GM12801 (cell line): ENCODE data around the gene NIPAL1.

ENCODE experiments used
- CTCF ChIP-seq: IDR thresholded peaks from one replicate; pipeline ENCODE4 v1.5.1; 2011; ENCODE audit warnings: control low read depth; ENCODE audit not compliant: insufficient read length; ENCODE audit errors: extremely low read depth

NIPAL1 gene

GRCh38 chr4:48046059-48046458 is 29.5 kb downstream of the NIPAL1 start:
- TF ChIP-seq CTCF = no peak

- no peak for TF ChIP-seq CTCF
Observed at GRCh38 chr4:48047421-48047844, 30.9 kb downstream of the NIPAL1 start.

- TF ChIP-seq CTCF = no peak
Observed at GRCh38 chr4:48047896-48048295, 31.3 kb downstream of the NIPAL1 start.

- TF ChIP-seq CTCF = no peak
Observed at GRCh38 chr4:48049483-48049882, 32.9 kb downstream of the NIPAL1 start.

- no peak for TF ChIP-seq CTCF
Observed at GRCh38 chr4:48051078-48051477, 34.5 kb downstream of the NIPAL1 start.

- TF ChIP-seq CTCF = no peak
Observed at GRCh38 chr4:48058617-48059530, 42.3 kb downstream of the NIPAL1 start.

- TF ChIP-seq CTCF = no peak
Observed at GRCh38 chr4:48064349-48064748, 47.8 kb downstream of the NIPAL1 start.
